ENCODE measurements around the gene GAPDH.
A peak's percentile ranks its signal among the peaks of the same experiment; 100 is the strongest.
"Not testable (repeated sequence)": the region's sequence is repeated elsewhere in the genome, so short reads cannot be mapped to it uniquely, and the experiment has no call there.

GAPDH gene

GRCh38 chr12:6494968-6495367 lies 39.3 kb upstream of the GAPDH start:
- no peak for DNase-seq (ENCODE audit: low read depth, low spot score)
- H3K9me3 ChIP-seq (ENCODE audit: insufficient read depth, low read length), result no peaks in the 10 kb centered on the region
- TF ChIP-seq YY1 (IDR thresholded peaks at IDR 0.05; ENCODE audit: insufficient read depth, insufficient read length), result no peak
- no peaks in the 10 kb centered on the region for H3K4me1 ChIP-seq (ENCODE audit: insufficient read depth, insufficient read length)
- H3K4me3 ChIP-seq (ENCODE audit: insufficient read length, low read depth), result peak overlapping the region; percentile 98
- H3K36me3 ChIP-seq (ENCODE audit: insufficient read depth, insufficient read length, low read length), result peaks cover 74% of the 10 kb centered on the region
- H3K9ac ChIP-seq (ENCODE audit: insufficient read length, low read depth), result peak overlapping the region; percentile 71
- no peaks in the 10 kb centered on the region for H3K27me3 ChIP-seq (ENCODE audit: insufficient read depth, insufficient read length)

- peaks cover 72% of the 10 kb centered on the region for H3K36me3 ChIP-seq (ENCODE audit: insufficient read depth, insufficient read length, low read length)
- DNase-seq (ENCODE audit: low read depth, low spot score); H3K4me3 ChIP-seq (ENCODE audit: insufficient read length, low read depth); H3K9ac ChIP-seq (ENCODE audit: insufficient read length, low read depth); H3K9me3 ChIP-seq (ENCODE audit: insufficient read depth, low read length); H3K27me3 ChIP-seq (ENCODE audit: insufficient read depth, insufficient read length); H3K4me1 ChIP-seq (ENCODE audit: insufficient read depth, insufficient read length): not testable (repeated sequence)
Observed at GRCh38 chr12:6497291-6497690, 37.0 kb upstream of the GAPDH start.

- H3K9me3 ChIP-seq (ENCODE audit: insufficient read depth, low read length), result no peaks in the 10 kb centered on the region
- H3K36me3 ChIP-seq (ENCODE audit: insufficient read depth, insufficient read length, low read length), result peaks cover 86% of the 10 kb centered on the region
- TF ChIP-seq YY1 (IDR thresholded peaks at IDR 0.05; ENCODE audit: insufficient read depth, insufficient read length), result no peak
- TF ChIP-seq SUZ12 (IDR thresholded peaks at IDR 0.05; ENCODE audit: extremely low read depth, insufficient read depth, insufficient read length), result no peak
- H3K27me3 ChIP-seq (ENCODE audit: insufficient read depth, insufficient read length), result no peaks in the 10 kb centered on the region
- H3K4me1 ChIP-seq (ENCODE audit: insufficient read depth, insufficient read length), result no peaks in the 10 kb centered on the region
- no peak for DNase-seq (ENCODE audit: low read depth, low spot score)
- H3K4me3 ChIP-seq (ENCODE audit: insufficient read length, low read depth), result no peak overlapping the region
- H3K9ac ChIP-seq (ENCODE audit: insufficient read length, low read depth), result no peak overlapping the region
Observed at GRCh38 chr12:6500466-6500865, 33.9 kb upstream of the GAPDH start.

- H3K4me3 ChIP-seq (ENCODE audit: insufficient read length, low read depth), result no peak overlapping the region
- H3K9me3 ChIP-seq (ENCODE audit: insufficient read depth, low read length), result no peaks in the 10 kb centered on the region
- no peaks in the 10 kb centered on the region for H3K27me3 ChIP-seq (ENCODE audit: insufficient read depth, insufficient read length)
- no peak for TF ChIP-seq ZNF274 (IDR thresholded peaks at IDR 0.05; ENCODE audit: low read depth, low read length)
- no peak for TF ChIP-seq YY1 (IDR thresholded peaks at IDR 0.05; ENCODE audit: insufficient read depth, insufficient read length)
- no peak for TF ChIP-seq SUZ12 (IDR thresholded peaks at IDR 0.05; ENCODE audit: extremely low read depth, insufficient read depth, insufficient read length)
- no peak for DNase-seq (ENCODE audit: low read depth, low spot score)
- H3K9ac ChIP-seq (ENCODE audit: insufficient read length, low read depth), result no peak overlapping the region
- H3K36me3 ChIP-seq (ENCODE audit: insufficient read depth, insufficient read length, low read length), result peaks cover 81% of the 10 kb centered on the region
- peaks cover 2% of the 10 kb centered on the region for H3K4me1 ChIP-seq (ENCODE audit: insufficient read depth, insufficient read length)
Observed at GRCh38 chr12:6507102-6507998, 27.0 kb upstream of the GAPDH start.

GRCh38 chr12:6508087-6508486 lies 26.2 kb upstream of the GAPDH start:
- TF ChIP-seq YY1 (IDR thresholded peaks at IDR 0.05; ENCODE audit: insufficient read depth, insufficient read length), result no peak
- TF ChIP-seq SUZ12 (IDR thresholded peaks at IDR 0.05; ENCODE audit: extremely low read depth, insufficient read depth, insufficient read length), result no peak
- no peak for TF ChIP-seq ZNF274 (IDR thresholded peaks at IDR 0.05; ENCODE audit: low read depth, low read length)
- Histone ChIP-seq H3K4me1 (ENCODE audit: insufficient read depth, insufficient read length) (peaks cover 2% of the 10 kb centered on the region), H3K9ac (ENCODE audit: insufficient read length, low read depth) (no peak overlapping the region), H3K27me3 (ENCODE audit: insufficient read depth, insufficient read length) (no peaks in the 10 kb centered on the region), H3K36me3 (ENCODE audit: insufficient read depth, insufficient read length, low read length) (peaks cover 84% of the 10 kb centered on the region), H3K4me3 (ENCODE audit: insufficient read length, low read depth) (no peak overlapping the region), H3K9me3 (ENCODE audit: insufficient read depth, low read length) (no peaks in the 10 kb centered on the region)
- DNase-seq (ENCODE audit: low read depth, low spot score), result no peak

- Histone ChIP-seq H3K36me3 (ENCODE audit: insufficient read depth, insufficient read length, low read length) (peaks cover 95% of the 10 kb centered on the region), H3K9ac (ENCODE audit: insufficient read length, low read depth) (no peak overlapping the region), H3K4me3 (ENCODE audit: insufficient read length, low read depth) (no peak overlapping the region), H3K9me3 (ENCODE audit: insufficient read depth, low read length) (no peaks in the 10 kb centered on the region), H3K4me1 (ENCODE audit: insufficient read depth, insufficient read length) (no peaks in the 10 kb centered on the region), H3K27me3 (ENCODE audit: insufficient read depth, insufficient read length) (no peaks in the 10 kb centered on the region)
- DNase-seq (ENCODE audit: low read depth, low spot score), result no peak
- TF ChIP-seq YY1 (IDR thresholded peaks at IDR 0.05; ENCODE audit: insufficient read depth, insufficient read length), result no peak
- TF ChIP-seq ZNF274 (IDR thresholded peaks at IDR 0.05; ENCODE audit: low read depth, low read length), result no peak
- TF ChIP-seq SUZ12 (IDR thresholded peaks at IDR 0.05; ENCODE audit: extremely low read depth, insufficient read depth, insufficient read length), result no peak
Observed at GRCh38 chr12:6520186-6520585, 14.1 kb upstream of the GAPDH start.

GRCh38 chr12:6522193-6522592 lies 12.1 kb upstream of the GAPDH start:
- Histone ChIP-seq H3K9ac (ENCODE audit: insufficient read length, low read depth) (no peak overlapping the region), H3K9me3 (ENCODE audit: insufficient read depth, low read length) (no peaks in the 10 kb centered on the region), H3K4me1 (ENCODE audit: insufficient read depth, insufficient read length) (no peaks in the 10 kb centered on the region), H3K36me3 (ENCODE audit: insufficient read depth, insufficient read length, low read length) (peaks cover 96% of the 10 kb centered on the region), H3K4me3 (ENCODE audit: insufficient read length, low read depth) (no peak overlapping the region), H3K27me3 (ENCODE audit: insufficient read depth, insufficient read length) (no peaks in the 10 kb centered on the region)
- TF ChIP-seq YY1 (IDR thresholded peaks at IDR 0.05; ENCODE audit: insufficient read depth, insufficient read length) (no peak), SUZ12 (IDR thresholded peaks at IDR 0.05; ENCODE audit: extremely low read depth, insufficient read depth, insufficient read length) (no peak)
- no peak for DNase-seq (ENCODE audit: low read depth, low spot score)

All from NT2/D1 (cell line).